K562 (cell line): ENCODE measurements around the gene NPY4R.
"Not testable (repeated sequence)": the region's sequence is repeated elsewhere in the genome, so short reads cannot be mapped to it uniquely, and the experiment has no call there.

Experiments
- CREB1 ChIP-seq, 2 experiments: sonication (generic) in 1 of 2; formaldehyde crosslinking in 1 of 2; IDR thresholded peaks; 2 replicates each; pipeline versions ENCODE4 v1.6.1 to v1.8.0; 2012 to 2022; ENCODE audit warnings: inconsistent platforms in 1 of 2, mild to moderate bottlenecking in 1 of 2, missing genetic modification reagents in 1 of 2, moderate library complexity in 1 of 2
- EWSR1 ChIP-seq: fragments of 450-650 bp; IDR thresholded peaks from 2 replicates; pipeline ENCODE4 v1.6.1; 2018; ENCODE audit warnings: borderline replicate concordance, mild to moderate bottlenecking, low read depth, moderate library complexity; ENCODE audit not compliant: partially characterized antibody
- GTF2F1 ChIP-seq: IDR thresholded peaks from 2 replicates; pipeline ENCODE4 v1.6.1; 2011; ENCODE audit warnings: low read depth, low read length, improper control_type of control experiment
- KLF16 ChIP-seq: IDR thresholded peaks from 2 replicates; pipeline ENCODE4 v1.6.1; 2016; ENCODE audit warnings: antibody characterized with exemption
- SRF ChIP-seq, 2 experiments: fragments of 250-450, 450-650 bp in 1 of 2; sonication (Bioruptor Pico) in 1 of 2; sonication (generic) in 1 of 2; formaldehyde crosslinking; IDR thresholded peaks; 2 replicates each; pipeline versions ENCODE4 v1.5.0 to v1.5.1; 2020 to 2022; ENCODE audit warnings: mild to moderate bottlenecking in 1 of 2, missing genetic modification reagents in 1 of 2
- XRCC3 ChIP-seq: fragments of 450-650 bp; IDR thresholded peaks from 2 replicates; pipeline ENCODE4 v1.6.1; 2017; ENCODE audit warnings: mild to moderate bottlenecking, moderate library complexity
- ZNF274 ChIP-seq: IDR thresholded peaks from 2 replicates; pipeline ENCODE4 v1.6.1; 2011; ENCODE audit warnings: low read depth, mild to moderate bottlenecking, low read length, moderate library complexity, borderline replicate concordance
- ZNF77 ChIP-seq: fragments of 250-450 bp; sonication (Bioruptor Pico); IDR thresholded peaks from 2 replicates; pipeline ENCODE4 v1.5.0; 2020
- TF ChIP-seq, protein P1 (sequence below): fragments of 150-350 bp; conservative IDR thresholded peaks from 2 replicates; pipeline ENCODE4 v1.6.1; 2014; ENCODE audit warnings: low read length
- TF ChIP-seq, protein P2 (sequence below): fragments of 250-450 bp; sonication (Bioruptor Pico); IDR thresholded peaks from 2 replicates; pipeline ENCODE4 v1.5.0; 2020; ENCODE audit warnings: mild to moderate bottlenecking
- TF ChIP-seq, protein P3 (sequence below), 2 experiments: fragments of 450-650 bp; formaldehyde crosslinking in 1 of 2; IDR thresholded peaks; 2 replicates each; pipeline versions ENCODE4 v1.4.0 to v1.6.1; 2014 to 2020; ENCODE audit warnings: mild to moderate bottlenecking in 2 of 2, borderline replicate concordance in 1 of 2, low read depth in 1 of 2
- TF ChIP-seq, protein P4 (sequence below): IDR thresholded peaks from 3 replicates; pipeline ENCODE4 v1.6.1; 2011; ENCODE audit warnings: borderline replicate concordance, mild to moderate bottlenecking; ENCODE audit not compliant: insufficient read length, insufficient read depth

DNA sequence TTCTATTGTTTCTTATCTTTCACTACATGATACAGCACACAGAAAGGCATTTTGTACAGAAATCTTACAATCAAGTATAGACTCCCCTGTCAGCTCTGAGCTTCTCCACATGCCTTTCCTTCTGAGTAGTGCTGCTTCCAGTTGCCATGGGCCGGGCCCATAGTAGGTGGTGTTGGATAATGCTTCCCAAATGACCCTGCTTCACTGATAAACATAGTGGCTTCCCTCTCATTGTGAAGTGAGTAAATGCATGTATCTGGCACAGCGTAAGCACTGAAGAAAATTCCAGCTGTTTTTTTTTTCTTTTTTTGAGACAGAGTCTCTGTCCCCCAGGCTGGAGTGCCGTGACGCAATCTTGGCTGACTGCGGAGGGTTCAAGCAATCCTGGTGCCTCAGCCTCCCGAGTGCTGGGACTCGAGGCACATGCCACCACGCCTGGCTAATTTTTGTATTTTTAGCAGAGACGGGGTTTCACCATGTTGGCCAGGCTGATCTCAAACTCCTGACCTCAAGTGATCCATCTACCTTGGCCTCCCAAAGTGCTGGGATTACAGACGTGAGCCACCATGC lies 23.0 kb downstream of the NPY4R start:
- TF ChIP-seq EWSR1; ZNF274; CREB1 (IDR thresholded peaks at IDR 0.05); CREB1 (CRISPR knock-in tag; IDR thresholded peaks at IDR 0.05); KLF16; ZNF77 (CRISPR knock-in tag); SRF (CRISPR knock-in tag; IDR thresholded peaks at IDR 0.05); GTF2F1; XRCC3: not testable (repeated sequence)
- TF ChIP-seq, protein P1, sequence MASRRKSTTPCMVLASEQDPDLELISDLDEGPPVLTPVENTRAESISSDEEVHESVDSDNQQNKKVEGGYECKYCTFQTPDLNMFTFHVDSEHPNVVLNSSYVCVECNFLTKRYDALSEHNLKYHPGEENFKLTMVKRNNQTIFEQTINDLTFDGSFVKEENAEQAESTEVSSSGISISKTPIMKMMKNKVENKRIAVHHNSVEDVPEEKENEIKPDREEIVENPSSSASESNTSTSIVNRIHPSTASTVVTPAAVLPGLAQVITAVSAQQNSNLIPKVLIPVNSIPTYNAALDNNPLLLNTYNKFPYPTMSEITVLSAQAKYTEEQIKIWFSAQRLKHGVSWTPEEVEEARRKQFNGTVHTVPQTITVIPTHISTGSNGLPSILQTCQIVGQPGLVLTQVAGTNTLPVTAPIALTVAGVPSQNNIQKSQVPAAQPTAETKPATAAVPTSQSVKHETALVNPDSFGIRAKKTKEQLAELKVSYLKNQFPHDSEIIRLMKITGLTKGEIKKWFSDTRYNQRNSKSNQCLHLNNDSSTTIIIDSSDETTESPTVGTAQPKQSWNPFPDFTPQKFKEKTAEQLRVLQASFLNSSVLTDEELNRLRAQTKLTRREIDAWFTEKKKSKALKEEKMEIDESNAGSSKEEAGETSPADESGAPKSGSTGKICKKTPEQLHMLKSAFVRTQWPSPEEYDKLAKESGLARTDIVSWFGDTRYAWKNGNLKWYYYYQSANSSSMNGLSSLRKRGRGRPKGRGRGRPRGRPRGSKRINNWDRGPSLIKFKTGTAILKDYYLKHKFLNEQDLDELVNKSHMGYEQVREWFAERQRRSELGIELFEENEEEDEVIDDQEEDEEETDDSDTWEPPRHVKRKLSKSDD: not testable (repeated sequence)
- TF ChIP-seq, protein P2, sequence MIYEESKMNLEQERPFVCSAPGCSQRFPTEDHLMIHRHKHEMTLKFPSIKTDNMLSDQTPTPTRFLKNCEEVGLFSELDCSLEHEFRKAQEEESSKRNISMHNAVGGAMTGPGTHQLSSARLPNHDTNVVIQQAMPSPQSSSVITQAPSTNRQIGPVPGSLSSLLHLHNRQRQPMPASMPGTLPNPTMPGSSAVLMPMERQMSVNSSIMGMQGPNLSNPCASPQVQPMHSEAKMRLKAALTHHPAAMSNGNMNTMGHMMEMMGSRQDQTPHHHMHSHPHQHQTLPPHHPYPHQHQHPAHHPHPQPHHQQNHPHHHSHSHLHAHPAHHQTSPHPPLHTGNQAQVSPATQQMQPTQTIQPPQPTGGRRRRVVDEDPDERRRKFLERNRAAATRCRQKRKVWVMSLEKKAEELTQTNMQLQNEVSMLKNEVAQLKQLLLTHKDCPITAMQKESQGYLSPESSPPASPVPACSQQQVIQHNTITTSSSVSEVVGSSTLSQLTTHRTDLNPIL: not testable (repeated sequence)
- TF ChIP-seq, protein P3, sequence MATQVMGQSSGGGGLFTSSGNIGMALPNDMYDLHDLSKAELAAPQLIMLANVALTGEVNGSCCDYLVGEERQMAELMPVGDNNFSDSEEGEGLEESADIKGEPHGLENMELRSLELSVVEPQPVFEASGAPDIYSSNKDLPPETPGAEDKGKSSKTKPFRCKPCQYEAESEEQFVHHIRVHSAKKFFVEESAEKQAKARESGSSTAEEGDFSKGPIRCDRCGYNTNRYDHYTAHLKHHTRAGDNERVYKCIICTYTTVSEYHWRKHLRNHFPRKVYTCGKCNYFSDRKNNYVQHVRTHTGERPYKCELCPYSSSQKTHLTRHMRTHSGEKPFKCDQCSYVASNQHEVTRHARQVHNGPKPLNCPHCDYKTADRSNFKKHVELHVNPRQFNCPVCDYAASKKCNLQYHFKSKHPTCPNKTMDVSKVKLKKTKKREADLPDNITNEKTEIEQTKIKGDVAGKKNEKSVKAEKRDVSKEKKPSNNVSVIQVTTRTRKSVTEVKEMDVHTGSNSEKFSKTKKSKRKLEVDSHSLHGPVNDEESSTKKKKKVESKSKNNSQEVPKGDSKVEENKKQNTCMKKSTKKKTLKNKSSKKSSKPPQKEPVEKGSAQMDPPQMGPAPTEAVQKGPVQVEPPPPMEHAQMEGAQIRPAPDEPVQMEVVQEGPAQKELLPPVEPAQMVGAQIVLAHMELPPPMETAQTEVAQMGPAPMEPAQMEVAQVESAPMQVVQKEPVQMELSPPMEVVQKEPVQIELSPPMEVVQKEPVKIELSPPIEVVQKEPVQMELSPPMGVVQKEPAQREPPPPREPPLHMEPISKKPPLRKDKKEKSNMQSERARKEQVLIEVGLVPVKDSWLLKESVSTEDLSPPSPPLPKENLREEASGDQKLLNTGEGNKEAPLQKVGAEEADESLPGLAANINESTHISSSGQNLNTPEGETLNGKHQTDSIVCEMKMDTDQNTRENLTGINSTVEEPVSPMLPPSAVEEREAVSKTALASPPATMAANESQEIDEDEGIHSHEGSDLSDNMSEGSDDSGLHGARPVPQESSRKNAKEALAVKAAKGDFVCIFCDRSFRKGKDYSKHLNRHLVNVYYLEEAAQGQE (IDR thresholded peaks at IDR 0.05; ENCODE audit: borderline replicate concordance): not testable (repeated sequence)
- TF ChIP-seq, protein P3 (CRISPR knock-in tag; IDR thresholded peaks at IDR 0.05; ENCODE audit: low read depth): not testable (repeated sequence)
- TF ChIP-seq, protein P4, sequence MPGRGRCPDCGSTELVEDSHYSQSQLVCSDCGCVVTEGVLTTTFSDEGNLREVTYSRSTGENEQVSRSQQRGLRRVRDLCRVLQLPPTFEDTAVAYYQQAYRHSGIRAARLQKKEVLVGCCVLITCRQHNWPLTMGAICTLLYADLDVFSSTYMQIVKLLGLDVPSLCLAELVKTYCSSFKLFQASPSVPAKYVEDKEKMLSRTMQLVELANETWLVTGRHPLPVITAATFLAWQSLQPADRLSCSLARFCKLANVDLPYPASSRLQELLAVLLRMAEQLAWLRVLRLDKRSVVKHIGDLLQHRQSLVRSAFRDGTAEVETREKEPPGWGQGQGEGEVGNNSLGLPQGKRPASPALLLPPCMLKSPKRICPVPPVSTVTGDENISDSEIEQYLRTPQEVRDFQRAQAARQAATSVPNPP: not testable (repeated sequence)
